ENCODE measurements around the gene RPL22.
"Not testable (repeated sequence)": the region's sequence is repeated elsewhere in the genome, so short reads cannot be mapped to it uniquely, and the experiment has no call there.

The RPL22 gene

GRCh38 chr1:6233376-6233775, 34.0 kb upstream of the RPL22 start:
- no peak for DNase-seq (ENCODE audit: low spot score)

GRCh38 chr1:6225651-6226050, 26.3 kb upstream of the RPL22 start:
- no peak for DNase-seq (ENCODE audit: low spot score)

GRCh38 chr1:6224718-6225117, 25.3 kb upstream of the RPL22 start:
- DNase-seq (ENCODE audit: low spot score): no peak

- no peak for DNase-seq (ENCODE audit: low spot score)
Measured at GRCh38 chr1:6223617-6224016, 24.2 kb upstream of the RPL22 start.

DNA sequence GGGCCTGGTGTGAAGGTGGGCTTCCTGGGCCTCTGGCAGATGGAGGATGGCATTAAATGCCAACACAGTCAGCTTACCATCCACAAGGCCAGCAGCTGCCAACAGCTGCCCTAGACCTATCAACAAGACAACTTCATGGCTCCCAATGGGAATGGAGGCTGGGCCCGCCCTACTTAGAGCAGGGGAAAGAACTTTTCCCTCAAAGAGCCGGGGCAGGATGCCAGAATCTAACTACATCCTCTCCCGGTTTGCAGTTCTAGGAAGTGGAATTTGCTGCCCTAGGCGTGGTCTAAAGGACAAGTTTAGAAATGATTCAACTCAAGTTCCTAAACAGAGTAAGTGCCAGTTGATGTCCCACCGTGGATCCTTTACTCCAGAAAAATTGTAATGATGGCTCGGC, 23.2 kb upstream of the RPL22 start:
- no peak for DNase-seq (ENCODE audit: low spot score)

DNA sequence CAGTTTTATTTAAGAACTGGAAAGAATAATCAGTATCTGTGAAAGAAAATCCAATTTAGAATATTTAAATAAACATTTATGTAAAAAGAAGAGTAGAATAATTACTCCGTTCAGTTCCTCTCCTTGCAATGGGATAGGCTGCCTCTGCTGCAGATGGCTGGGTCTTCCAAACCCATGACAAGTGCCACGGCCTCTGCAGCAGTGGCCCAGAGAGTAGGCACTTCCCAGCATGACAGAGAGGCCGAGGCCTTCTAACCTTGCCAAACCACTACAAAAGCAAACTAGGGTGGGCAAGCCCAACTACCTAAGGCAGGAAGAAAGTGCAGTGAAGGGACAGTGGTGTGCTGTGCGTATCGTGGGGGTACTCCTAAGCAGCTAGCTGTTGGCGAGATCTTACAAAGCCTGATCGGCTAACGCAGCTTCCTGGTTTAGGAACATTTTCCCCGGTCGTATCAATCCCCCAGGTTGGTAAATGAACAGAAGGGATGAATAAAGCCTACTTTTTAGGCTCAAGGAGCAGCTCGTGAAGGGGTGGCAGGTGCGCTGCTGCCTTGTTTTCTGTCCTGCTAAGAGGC, 21.9 kb upstream of the RPL22 start:
- no peak for DNase-seq (ENCODE audit: low spot score)

DNA sequence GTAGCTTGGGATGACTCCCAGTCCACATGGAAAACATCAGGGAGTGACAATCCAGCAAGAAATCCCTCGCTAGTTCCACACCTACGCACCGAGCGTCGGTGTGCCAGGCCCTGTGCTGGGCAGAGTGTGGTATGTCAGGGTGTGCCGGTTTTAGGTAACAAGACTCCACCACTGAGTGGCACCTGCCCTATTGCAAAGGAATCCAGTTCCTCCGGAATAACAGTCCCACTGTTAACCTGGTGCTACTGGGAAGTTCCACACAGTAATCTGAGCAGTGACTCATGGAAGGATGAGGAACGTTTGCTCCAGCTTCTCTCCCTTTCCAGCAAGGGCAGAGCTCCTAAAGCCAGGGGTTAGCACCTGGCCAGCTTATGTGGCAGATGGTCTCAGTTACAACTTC, 20.8 kb upstream of the RPL22 start:
- no peak for DNase-seq (ENCODE audit: low spot score)

GRCh38 chr1:6219641-6220040, 20.2 kb upstream of the RPL22 start:
- not testable (repeated sequence) for DNase-seq (ENCODE audit: low spot score)

DNA sequence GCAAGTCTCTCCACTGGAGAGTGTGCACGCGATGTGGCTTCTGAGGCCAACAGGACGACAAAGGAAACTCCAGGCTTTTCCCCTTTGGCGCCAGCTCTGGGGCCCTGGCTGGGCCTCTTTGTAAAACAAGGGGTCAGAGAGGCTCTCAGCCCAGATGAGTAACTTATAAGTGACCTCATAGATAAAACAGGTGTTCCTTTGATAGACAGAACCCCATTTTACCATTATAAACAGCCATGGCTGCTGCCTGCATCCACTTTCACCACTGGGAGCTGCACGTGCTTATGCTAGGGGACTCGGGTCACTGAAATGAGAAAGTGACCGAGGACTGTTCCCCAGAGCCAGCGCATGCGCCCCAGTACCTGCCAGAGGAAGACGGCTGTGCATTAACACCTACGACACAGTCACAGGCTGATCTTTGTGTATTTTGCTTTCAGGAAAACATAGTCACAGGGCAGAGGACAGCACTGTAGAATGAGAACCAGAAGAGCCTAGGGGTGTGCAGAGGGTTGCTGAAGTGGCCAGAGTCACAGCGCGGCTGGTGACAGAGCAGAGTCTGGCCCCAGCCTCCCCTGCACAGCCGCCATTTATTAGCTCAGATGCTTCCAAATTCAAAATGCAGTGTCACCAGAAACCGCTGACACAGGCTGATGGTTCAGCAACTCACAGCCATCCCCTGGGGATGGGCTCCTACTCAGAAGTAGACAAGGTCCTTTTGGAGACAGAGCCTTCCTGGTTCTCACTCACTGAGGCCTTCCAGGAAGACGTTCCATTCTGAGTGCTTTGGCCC, 19.2 kb upstream of the RPL22 start:
- no peak for DNase-seq (ENCODE audit: low spot score)

GRCh38 chr1:6212193-6212959, 13.0 kb upstream of the RPL22 start:
- no peak for DNase-seq (ENCODE audit: low spot score)

DNA sequence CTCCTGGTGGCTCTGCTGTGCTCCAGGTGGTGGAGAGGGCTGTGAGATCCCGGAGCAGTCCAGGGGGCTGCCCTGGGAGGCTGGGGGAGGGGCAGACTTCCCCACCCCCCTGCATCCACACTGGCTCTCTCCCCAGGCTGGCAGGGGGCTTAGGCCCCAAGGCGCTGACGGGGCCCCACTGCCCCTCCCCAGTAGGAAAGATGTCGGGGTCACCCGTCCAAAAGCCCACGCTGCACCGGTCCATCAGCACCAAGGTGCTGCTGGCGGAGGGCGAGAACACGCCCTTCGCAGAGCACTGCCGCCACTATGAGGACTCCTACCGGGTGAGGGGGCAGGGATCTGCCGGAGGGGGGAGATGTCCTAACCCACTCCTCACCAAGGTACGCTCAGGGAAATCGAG, 12.3 kb upstream of the RPL22 start:
- DNase-seq (ENCODE audit: low spot score): no peak

DNA sequence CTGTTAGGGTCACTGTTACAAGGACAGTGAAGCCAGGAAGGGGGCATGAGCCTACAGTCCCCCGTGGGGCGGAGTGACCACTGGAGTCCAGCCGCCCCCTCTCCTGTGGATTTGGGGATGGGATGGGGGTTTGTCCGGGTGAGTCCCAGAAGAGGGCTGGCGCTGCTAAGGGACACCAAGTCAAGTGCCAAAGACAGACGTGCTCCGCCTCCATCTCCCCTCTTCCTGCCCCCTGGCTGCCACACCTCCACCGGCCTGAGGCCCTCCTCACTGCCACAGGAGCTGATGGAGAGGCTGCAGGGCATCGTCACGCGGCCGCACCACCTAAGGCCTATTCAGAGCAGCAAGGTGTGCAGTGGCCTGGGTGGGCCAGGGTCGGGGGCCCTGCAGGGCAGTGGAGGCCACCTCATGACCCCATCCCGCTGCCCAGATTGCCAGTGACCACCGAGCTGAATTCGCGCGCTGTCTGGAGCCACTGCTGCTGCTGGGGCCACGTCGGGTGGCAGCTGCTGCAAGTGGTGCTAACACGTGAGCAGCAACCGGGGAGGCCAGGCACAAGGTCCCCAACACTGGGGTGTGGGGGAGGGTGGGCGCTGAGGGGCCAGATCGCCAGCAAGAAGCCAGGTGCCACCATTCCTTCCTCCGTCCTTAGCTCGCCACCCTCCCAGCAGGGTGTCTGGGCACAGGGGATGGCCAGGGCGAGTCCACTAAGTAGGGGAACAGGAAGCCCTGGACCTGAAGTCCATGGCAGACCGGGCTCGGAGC, 11.4 kb upstream of the RPL22 start:
- no peak for DNase-seq (ENCODE audit: low spot score)

DNA sequence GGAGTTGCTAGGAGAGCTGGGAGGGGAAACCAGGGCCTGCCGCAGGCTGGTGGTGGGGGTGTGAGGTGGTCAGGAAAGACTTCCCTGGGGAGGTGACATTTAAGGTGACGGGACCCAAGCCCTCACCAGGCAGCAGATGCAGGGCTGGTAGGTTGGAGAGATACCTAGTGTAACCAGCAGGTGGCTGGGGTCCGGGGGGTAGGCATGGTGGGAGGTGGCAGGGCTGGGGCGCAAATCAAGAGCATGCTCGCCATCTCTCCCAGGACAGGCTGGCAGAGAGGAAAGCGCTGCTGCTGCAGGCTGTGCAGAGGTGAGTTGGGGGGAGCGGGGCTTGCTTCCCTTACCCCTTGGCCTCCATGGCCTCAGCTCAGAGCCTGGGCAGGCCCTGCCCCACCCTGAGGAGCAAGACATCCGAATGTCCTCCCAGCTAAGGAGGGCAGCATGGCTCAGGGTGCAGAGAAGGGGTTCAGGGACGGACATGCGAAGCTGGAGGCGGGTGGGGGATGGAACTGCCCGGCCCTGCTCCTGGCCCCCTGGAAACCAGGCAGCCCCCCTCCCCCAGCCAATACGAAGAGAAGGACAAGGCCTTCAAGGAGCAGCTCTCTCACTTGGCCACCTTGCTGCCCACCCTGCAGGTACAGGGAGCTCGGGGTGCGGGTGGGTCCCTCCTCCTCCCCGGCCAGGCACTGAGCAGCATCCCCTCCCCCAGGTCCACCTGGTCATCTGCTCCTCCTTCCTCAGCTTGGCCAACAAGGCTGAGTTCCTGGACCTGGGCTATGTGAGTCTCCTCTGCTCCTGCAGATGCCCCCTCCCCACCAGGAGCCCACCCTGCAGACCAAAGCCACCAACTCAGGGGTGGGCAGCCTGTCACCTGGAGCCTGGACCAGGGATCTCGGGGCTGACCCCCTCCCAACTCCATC, 10.5 kb upstream of the RPL22 start:
- no peak for DNase-seq (ENCODE audit: low spot score)

- DNase-seq (ENCODE audit: low spot score): no peak
Measured at GRCh38 chr1:6208723-6209660, 9.6 kb upstream of the RPL22 start.

- DNase-seq (ENCODE audit: low spot score): no peak
Measured at GRCh38 chr1:6207921-6208320, 8.5 kb upstream of the RPL22 start.

GRCh38 chr1:6207075-6207885, 7.9 kb upstream of the RPL22 start:
- DNase-seq (ENCODE audit: low spot score): no peak

GRCh38 chr1:6206520-6206855, 7.1 kb upstream of the RPL22 start:
- no peak for DNase-seq (ENCODE audit: low spot score)

DNA sequence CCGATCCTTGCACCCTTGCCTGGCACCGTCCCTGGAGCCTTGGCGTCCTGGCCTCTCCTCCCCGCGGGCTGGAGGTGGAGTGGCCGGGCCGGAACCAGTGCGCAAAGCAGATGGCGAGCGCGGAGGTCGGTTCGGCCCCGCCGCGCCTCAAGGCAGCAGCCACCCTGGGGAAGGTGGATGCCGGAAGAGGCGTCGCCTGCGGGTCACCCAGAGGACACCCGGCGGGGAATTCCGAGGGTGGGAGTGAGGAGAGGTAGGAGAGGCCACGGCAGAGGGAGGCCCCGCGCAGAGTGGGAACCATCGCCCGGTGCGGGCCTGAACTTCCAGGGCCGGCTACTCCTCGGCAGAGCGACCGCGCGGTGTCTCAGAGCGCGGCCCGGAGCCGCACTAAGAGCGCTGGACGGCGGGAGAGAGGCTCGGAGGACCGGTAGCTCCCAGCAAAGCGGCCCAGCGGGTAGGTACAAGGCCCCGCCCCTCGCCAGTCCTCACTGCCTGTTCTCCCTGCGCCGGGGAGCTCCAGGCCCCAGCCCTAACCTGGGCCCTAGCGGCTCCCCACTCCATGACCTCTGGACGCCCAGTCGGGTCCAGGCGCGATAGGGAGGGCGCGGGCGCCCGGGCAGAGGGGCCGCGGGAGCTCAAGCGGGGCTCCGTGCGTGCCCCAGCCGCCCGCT, 6.6 kb upstream of the RPL22 start, which contains the start of gene RNF207:
RNF207 (plus strand) TSS at position 271 of the 671 bp plus-strand sequence. CDS start 417 bp downstream, outside the sequence.
- no peak for DNase-seq (ENCODE audit: low spot score)

GRCh38 chr1:6202256-6202655, 2.9 kb upstream of the RPL22 start:
- DNase-seq (ENCODE audit: low spot score): no peak
